GM19240 (cell line): Measurements from ENCODE around the gene SAMM50.

Experiments
- DNase-seq: peaks from one replicate; pipeline ENCODE4 v3.0.0; 2011; ENCODE audit warnings: low spot score; ENCODE audit not compliant: insufficient read length

Gene SAMM50

DNA sequence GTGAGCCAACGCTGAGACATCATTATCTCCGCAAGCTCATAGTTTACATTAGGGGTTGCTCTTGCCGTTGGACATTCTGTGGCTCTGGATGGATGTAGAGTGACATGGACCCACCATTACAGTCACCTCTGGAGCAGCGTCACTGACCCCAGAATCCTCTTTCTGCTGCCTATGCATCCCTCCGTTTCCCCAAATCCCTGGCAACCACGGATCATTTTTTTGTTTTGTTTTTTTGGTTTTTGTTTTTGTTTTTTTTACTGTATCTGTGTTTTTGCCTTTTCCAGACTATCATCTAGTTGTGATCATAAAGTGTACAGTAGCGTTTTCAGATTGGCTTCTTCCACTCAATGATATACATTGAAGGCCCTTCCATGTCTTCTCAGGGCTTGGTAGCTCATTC, 72.8 kb downstream of the SAMM50 start:
- DNase-seq: no peak

DNA sequence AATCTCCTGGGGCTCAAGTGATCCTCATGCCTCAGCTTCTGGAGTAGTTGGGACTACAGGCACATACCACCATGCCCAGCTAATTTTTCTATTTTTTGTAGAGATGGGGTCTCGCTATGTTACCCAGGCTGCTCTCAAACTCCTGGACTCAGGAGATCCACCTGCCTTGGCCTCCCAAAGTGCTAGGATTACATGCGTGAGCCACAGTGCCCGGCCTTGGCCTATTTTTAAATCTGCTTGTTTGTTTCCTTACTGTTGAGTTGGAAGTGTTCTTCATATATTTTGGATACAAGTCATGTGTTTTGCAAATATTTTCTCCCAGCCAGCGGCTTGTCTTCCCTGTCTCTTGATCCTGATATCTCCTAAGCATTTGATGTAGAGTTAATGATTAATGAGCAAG, 73.8 kb downstream of the SAMM50 start:
- DNase-seq: no peak

DNA sequence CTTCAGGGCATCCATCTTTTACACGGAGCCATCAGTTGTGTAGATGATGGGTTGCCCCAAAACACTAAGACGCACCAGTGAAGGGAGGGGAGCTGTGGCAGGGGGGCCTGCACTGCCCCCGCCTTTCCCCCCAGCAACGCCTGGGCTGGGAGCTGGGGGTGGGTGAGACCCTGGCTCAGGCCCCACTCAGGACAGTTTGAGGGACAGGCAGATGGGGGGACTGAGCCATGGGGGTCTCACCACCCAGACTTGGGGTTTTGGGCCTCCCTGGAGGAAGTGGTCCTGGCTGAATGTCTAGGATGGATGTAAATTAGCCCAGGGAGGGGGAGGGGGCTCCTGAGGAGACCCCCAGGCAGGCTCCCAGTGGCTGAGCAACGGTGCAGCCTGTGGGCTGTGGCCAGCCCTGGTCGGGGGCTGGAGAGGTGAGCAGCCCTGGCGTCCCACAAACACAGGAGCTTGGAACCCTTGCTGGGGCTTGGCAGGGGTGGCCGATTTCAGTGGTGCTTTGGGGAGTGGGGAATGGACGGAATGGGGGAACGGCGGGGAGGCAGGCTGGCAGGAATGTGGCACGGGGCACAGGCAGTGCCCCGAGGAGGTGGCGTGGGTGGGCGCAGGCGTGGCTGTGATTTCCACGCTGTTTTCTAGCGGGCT, 74.9 kb downstream of the SAMM50 start:
- no peak for DNase-seq

DNA sequence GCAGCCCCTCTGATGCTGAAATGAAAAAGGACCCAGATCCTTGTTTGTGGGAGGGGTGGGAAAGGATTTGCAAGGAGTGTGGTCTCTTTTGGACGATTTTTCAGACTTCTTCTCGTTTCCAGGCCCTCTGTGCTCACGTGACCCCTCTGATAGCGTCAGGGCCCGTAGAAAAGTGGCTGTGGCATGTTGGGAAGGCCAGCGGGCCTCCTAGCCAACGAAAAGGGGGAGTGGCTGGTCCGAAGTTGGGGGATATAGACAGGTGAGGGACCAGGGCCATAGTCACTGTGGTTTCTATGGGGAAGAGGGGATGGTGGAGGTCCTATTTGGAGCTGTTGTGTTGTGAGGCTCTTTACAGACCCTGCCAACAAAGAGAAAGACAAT, 75.5 kb downstream of the SAMM50 start:
- no peak for DNase-seq

DNA sequence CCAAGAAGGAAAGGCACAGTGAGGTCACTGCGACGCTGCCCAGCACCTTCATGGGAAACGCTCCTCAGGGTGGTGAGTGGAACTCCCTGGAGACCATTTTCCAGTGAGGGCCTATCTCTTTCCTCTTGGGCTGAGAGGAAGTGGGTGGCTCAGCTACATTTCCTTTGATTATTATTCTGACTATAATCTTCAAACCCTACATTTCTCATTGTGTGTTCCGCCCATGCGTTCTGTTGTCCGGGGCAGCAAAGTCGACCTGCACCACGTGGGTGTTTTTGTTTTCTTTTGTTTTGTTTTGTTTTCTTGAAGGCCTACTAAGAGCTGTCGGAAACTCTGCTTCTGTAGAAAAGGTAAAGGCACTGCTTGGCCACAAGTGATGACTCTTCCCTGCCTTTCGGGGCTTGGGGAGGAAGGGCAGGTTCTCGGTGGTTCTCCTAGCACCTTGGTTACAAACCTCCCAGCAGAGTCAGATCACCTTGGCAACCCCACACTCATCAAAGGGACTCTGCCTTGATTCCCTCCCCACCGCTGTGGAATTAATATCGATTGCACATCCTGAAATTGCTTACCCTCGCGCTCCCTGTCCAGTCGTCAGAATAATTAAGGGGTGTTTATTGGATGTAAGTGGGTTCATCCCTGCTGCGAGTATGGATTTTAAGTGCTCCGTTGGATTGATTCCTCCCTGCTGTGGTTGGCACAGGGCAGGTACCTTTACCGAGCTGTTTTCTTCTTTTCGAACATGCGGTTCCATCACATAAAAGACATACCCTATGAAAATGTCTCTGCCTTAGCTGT, 76.1 kb downstream of the SAMM50 start:
- no peak for DNase-seq

DNA sequence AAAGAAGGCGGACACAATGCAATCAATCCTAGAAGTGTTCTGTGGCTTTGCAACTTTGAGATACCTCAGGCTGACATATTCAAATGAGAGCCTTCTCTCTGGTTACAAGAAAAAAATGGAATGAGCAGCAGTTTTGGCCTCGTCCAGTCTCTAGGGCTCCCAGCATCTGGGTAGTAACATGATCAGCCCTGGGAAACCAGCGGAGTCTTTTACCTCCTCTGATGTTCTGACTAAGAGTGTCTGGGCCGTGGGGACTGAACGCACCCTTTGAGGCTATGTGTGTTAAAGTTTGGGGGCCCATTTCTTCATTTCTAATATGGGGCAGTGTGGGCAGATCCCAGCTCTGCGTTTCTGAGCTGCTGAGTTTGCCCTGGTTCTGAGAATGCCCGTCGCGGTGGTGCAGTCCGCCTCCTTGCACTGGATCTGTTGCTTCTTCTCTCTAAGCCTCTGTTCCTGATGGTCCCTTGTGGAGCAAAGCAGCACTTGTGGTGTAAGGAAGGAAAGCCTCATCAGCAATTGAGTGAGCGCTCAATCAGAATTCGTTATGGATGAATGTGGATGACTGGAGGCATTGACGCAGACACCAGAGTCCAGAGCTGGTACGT, 77.0 kb downstream of the SAMM50 start:
- DNase-seq: no peak

DNA sequence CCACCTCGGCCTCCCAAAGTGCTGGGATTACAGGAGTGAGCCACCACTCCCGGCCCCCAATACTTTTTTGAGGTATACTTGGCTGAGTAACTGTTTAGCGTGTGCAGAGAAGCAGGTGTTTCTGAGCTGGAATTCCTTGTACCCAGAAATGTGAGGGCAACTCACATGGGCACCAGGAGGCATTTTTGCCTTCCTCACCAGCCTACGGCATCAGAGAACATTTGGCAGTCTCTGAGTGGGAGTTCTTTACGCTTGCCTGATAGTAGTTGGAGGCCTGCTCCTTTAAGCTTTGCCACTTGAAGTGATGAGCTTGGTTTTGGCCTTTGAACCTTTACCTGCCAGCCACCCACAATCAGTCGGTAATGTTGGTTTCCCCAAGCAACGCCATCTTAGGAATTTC, 78.0 kb downstream of the SAMM50 start:
- no peak for DNase-seq

DNA sequence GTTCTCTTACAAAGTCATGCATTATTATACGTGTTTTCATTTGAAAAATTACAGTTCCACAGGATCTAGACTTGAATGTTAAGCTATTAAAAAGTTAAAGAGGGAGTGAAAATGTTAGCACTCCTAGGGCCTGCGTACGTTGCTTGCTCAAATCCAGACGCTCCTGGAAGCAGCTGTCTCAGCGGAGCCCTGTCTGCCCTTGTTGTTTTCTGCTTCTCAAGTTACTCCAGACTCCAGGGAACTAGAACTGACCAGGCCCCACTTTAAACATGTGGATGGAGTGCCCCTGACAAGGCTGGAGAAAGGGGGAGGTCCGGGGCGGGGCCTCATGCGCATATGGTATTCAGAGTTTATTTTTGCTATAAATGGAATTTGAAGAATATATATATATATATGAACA, 78.5 kb downstream of the SAMM50 start:
- DNase-seq: no peak

DNA sequence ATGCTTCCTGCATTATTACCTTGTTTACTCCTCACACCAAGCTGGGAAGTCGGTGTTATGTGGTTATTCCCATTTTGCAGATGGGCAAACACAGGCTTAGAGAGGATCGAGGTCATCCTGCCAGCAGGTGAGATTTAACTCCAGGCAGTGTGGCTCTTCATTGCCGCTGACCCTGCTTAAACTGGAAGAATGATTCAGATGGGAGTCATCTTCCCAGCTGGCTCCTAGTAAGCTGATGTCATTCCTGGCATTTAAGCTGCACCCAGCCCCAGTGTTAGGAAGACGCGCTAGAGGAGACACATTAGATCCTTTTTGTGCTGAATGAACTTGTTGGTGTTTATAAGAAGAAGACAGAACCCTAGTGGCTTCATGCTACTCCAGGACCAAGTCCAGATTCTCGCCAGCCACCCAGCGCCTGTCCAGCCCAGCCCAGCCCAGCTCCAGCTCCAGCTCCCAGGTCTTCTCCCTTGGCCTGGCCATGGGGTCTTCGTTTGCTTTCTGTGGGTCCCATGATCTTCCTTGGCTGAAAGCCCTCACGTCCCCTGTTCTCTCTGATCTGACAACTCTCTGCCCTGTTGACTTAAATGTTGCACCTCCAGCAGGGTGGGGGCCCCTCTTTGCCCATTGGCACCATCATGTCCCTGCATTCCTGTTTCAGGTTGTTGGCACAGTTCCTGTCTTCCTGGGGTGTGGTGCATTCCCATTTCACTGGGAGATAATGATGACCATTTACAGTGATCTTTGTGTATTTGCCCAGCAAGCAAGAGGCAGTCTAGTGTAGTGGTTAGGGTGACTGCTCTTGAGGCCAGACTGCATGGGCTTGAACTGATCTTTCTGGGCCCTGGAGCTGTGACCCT, 82.5 kb downstream of the SAMM50 start:
- no peak for DNase-seq

DNA sequence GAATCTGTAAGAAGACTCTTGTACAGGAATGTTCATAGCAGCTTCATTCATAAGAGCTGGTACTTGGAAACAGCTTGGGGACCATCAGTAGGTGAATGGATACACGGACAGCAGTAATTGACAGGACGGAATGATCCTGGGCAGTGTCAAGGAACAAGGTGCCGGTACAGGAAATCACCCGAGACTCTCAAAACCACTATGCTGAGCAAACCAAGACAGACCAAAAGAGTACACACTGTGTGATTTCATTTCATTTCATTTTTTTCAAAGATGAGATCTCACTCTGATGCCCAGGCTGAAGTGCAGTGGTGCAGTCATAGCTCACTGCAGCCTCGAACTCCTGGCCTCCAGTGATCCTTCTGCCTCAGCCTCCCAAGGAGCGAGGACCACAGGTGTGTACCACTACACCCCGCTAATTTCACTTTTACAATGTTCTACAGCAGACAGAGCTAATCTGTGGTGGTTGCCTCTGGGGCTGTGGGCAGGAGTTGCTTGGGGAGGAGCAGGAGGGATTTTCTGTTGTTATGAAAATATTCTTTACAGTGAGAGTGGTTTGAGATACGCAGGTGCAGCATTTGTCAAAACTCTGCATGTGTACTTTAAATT, 84.4 kb downstream of the SAMM50 start:
- no peak for DNase-seq

DNA sequence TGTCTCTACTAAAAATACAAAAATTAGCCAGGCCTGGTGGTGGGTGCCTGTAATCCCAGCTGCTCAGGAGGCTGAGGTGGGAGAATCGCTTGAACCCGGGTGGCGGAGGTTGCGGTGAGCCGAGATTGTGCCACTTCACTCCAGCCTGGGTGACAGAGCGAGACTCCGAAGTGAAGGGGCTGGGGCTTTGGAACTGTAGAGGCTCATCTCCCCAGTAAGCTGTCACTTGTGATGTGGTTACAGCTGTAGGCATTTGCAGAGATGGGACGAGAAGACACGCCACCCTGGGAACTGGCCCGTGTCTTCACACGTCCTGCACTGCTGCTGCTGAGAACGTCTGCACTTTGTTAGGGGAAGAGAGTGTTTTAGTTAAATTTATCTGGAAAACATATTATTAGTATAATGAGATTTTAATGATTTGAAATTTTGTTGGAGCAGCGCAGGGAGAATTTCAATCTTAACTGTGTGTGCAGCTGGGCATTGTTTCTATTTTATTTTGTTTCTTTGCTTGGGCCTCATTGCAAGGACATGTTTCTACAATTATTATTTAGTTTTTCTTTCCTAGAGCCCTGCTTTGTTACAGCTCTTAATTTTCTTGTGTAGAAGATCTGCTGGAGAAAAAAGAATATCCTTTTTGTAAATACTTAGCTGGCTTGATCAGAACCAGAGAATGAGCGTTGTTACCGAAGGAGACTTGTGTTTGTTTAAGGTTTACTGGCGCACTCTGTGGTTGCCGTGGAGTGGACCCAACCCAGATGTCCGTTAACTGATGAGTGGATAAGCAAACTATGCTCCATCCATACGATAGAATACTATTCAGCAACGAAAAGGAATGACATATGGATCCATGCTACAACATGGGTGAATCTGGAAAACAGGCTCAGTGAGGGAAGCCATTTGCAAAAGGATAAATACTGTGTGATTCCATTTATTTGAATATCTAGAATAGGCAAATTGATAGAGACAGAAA, 87.3 kb downstream of the SAMM50 start:
- peak; percentile 37 for DNase-seq

DNA sequence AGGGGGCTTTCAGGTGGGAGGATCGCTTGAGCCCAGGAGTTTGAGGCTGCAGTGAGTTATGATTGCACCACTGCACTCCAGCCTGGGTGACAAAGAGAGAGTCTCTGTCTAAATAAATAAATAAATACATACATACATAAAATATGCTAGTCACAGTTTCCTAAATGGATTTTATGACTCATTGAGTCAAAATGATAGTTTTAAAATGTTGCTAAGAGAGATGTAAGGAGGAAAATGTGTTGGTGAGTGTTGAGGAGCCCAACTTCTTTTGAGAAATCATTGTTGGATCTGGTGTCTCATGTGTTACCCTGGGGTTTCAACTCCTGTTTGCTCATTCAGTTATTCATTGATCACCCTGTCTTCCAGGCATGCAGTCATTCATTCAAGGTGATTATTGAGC, 89.9 kb downstream of the SAMM50 start:
- DNase-seq: no peak
